GM18508 (cell line): Measurements from ENCODE around the gene JAG1.

ENCODE experiments used
- ATAC-seq: cut with Tn5 transposase; IDR thresholded peaks from one replicate; pipeline ENCODE4 v1.9.1; 2021; ENCODE audit warnings: moderate number of reproducible peaks; ENCODE audit not compliant: insufficient read depth, unreplicated experiment

The JAG1 gene

GRCh38 chr20:10641467-10641866 is 32.3 kb downstream of the JAG1 start:
- ATAC-seq = no peak

DNA sequence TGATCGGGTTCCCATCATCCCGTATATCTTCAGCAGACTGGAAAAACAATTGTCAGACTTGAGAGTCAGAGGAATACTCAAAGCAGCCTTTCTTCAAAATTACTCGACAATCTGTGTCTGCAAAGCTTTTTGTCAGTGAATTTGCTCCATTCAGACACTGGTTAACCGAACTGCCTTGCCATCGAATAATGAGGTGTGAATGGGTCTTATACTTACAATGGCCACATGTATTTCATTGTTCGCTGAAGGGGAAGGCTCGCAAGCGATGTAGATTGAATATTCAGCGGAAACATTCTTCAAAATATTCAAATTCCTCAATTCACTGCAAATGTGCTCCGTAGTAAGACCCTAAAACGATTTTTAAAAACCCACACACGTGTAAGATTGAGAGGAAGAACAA is 32.9 kb downstream of the JAG1 start:
- ATAC-seq = no peak

GRCh38 chr20:10639737-10640556 is 33.9 kb downstream of the JAG1 start:
- ATAC-seq = no peak

GRCh38 chr20:10639077-10639736 is 34.6 kb downstream of the JAG1 start:
- ATAC-seq = no peak

GRCh38 chr20:10637563-10637962 is 36.2 kb downstream of the JAG1 start:
- ATAC-seq = no peak

DNA sequence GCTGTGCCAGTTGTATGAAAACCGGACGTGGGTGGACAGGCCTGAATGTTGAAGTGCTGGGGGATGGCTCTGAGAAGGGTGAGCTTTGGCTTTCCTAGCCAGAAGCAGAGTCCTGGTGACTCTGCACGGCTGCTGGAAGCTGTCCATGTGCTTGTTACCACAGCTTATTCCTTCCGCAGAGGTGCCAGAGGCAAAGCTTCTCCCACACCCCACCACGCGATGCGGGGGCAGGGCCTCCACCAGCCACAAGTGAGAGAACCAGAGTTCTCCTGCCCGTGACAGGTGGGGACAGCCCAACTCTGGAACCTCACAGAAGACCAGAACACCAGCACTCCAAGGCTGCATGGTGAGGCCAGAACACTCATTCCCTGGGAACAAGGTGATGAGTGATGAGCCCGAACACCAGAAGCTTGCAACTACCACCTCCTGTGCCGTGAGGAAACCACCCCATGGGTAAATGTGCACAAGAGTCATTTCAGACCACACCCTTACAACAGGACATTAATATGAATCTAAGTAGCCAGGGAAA is 36.7 kb downstream of the JAG1 start:
- no peak for ATAC-seq

DNA sequence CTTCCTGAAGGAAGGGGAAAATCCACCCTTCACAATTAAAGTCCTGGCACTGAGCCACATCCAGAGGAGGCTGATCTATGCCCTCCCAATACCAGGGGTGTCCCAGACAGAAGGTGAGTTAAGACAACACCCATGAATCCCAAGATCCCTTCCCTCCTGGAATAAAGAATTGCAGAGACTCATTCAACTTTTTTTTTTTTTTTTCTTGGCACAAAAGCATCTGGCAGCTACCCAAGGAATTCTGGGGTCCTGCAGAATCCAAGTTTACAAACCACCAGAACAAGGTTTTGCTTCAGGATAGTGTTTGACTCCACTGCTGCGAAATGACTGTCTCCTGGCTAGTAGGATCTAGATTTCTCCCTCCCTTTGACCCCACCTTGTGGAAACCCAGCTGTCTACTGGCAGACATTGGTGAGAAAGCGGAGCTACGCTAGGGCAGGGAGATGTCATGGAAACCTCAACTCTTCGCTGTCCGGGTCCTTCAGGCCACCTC is 37.4 kb downstream of the JAG1 start:
- ATAC-seq = no peak

- ATAC-seq = no peak
Observed at GRCh38 chr20:10635476-10636208, 38.2 kb downstream of the JAG1 start.

DNA sequence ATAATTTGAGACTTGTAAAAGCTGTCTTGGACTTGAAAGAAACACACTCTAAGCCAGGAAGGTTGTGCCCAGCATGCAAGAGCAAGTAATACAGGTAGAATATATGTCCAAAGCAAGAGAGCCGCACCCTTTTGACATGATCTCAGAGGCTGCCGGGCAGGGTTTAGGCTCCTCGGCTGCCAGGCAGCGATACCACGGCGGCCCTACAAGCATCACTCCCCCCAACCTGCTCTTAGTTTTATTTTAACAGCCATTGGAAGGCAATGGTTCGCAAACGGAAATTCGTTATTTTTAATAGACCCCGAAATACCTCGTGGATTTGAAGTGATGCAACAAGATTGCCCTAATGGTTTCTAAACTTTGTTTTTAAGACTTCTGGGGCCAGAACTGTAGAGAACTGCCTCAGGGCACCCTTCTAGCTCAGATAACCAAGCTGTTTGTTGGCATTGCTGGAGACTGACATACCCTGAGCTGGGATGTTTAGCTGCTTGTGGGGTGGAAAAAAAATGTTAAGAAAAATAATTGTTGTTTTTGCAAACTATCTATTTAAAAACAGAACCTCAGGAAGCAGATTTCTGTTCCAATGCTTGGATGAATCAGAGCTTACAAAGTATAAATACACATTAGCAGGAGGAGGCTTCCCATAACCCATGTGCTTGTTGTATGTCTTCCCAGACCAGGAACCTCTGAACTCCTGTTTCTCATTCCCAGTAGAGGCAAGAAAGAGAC is 39.0 kb downstream of the JAG1 start:
- no peak for ATAC-seq

- ATAC-seq = no peak
Observed at GRCh38 chr20:10634211-10634610, 39.6 kb downstream of the JAG1 start.

DNA sequence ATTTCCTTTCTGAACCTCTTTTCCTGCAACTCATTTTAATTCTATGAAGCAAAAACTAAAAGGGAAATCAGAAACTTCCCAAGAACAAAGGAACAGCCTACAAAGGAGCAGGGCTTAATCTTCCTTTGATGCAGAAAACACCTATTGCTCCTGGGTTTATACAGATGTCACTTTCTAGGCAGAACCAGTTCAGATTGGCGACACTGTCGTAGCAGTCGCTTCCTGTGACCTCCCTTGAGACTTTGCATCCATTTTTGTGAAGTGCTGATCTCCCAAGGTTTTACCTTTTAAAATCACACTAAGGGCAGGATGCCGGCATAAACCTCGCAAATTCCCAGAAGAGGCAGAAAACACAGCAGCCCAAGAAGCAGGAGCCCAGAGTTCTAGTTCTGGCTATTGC is 40.1 kb downstream of the JAG1 start:
- ATAC-seq = no peak

DNA sequence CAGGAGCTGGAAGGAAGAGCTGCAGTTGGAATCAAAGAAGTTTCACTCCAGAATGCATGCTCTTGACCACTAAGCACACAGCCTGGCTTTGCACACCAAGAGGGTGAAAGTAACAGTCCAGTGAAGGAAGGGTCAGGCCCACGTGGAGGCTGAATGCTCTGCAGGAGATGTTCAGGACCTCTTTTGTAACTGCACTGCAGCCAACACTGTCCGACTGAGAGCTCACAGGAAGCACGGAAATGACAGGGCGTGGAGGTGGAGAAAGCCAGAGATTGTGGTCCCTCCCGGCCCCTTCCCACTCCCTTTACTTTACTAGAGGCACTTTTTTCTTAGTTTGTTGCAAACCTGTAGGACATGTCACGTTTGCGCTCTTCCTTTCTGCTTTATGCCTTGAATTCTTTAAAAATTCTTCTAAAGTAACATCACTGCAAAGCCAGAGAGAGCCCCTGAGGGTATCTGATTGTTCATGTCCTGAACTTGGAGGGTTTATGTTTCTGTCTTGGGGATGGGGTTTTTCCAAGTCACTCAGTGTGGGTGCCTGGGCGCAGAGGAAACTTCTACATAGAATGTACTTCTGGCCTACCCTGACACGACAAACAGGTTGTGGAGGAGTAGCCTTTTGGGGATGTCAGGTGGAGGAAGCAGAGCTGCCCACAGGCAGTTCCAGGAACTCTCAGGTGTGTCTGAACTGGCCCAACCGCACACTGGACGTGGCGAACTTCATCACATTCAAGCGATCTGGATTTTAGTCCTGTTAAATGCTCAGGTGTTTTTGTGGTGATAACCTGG is 40.9 kb downstream of the JAG1 start:
- ATAC-seq = no peak

GRCh38 chr20:10631126-10631525 is 42.7 kb downstream of the JAG1 start:
- no peak for ATAC-seq

- no peak for ATAC-seq
Observed at GRCh38 chr20:10629946-10630650, 43.7 kb downstream of the JAG1 start.

GRCh38 chr20:10626896-10627295 is 46.9 kb downstream of the JAG1 start:
- no peak for ATAC-seq

- no peak for ATAC-seq
Observed at GRCh38 chr20:10625641-10626040, 48.2 kb downstream of the JAG1 start.

- ATAC-seq = no peak
Observed at GRCh38 chr20:10622657-10623418, 51.0 kb downstream of the JAG1 start.

DNA sequence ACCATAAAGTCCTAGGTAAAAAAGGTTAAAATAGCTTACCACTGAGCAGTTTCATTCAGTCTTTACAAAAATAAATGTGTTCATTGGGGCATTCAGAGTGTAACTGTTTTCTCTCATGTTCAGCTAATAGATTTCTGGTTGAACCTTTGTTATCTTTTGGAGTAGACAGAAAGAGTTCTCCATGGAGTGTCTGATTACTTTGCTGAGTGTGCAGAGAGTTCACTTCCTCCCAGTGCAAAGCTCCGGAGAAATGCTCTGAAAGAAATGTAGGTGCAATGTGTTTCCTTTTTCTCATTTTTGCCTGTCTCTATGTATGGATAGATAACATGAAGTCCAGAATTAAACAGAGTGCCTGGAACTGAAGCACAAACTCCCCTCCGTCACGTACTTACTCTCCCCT is 52.6 kb downstream of the JAG1 start:
- ATAC-seq = no peak
